ENCODE measurements around the gene LRFN2.

- no peak for TF ChIP-seq EZH2 (IDR thresholded peaks at IDR 0.05; ENCODE audit: low read length, unreplicated experiment)
- TF ChIP-seq CTCF (conservative IDR thresholded peaks at IDR 0.05; ENCODE audit: low read depth, low read length) = no peak
- no peak for TF ChIP-seq EZH2phosphoT487 (IDR thresholded peaks at IDR 0.05; ENCODE audit: borderline replicate concordance, low read length)
Observed at GRCh38 chr6:40442591-40442990, 144.6 kb downstream of the LRFN2 start.
